Neural cell (in vitro differentiated cells): Measurements from ENCODE around the gene SH3BGR. TPM values are rescaled to one million over a fixed set of nuclear protein-coding genes. Genes with fewer than 3 reads are reported as not detected.

Experiments used
- H2AFZ ChIP-seq: fragments of 200-600, 300-800 bp; sonication (generic), shearing (Covaris generic); 2 replicates; pipeline ENCODE4 v1.6.0; 2014; ENCODE audit warnings: low read depth, mild to moderate bottlenecking, antibody characterized with exemption, low read length, moderate library complexity
- H3F3A ChIP-seq: fragments of 200-600 bp; shearing (Covaris generic); 2 replicates; pipeline ENCODE4 v1.6.1; 2016; ENCODE audit warnings: mild to moderate bottlenecking, moderate library complexity, mixed read lengths, antibody characterized with exemption, low read length; ENCODE audit not compliant: insufficient read depth, poor library complexity, severe bottlenecking
- H3K27ac ChIP-seq: fragments of 200-600, 300-800 bp; sonication (generic), shearing (Covaris generic); 2 replicates; pipeline ENCODE4 v1.5.1; 2014; ENCODE audit warnings: mild to moderate bottlenecking, low read length, moderate library complexity
- H3K27me3 ChIP-seq: fragments of 300-800, 200-600 bp; sonication (generic), shearing (Covaris generic); 2 replicates; pipeline ENCODE4 v1.6.0; 2014; ENCODE audit warnings: mild to moderate bottlenecking, low read depth, low read length, moderate library complexity; ENCODE audit not compliant: insufficient read depth
- H3K36me3 ChIP-seq: fragments of 300-800, 200-600 bp; sonication (generic), shearing (Covaris generic); 2 replicates; pipeline ENCODE4 v1.5.1; 2014; ENCODE audit warnings: mild to moderate bottlenecking, antibody characterized with exemption, low read length, moderate library complexity; ENCODE audit not compliant: insufficient read depth
- H3K4me2 ChIP-seq: fragments of 300-800, 200-600 bp; sonication (generic), shearing (Covaris generic); 2 replicates; pipeline ENCODE4 v1.6.0; 2014; ENCODE audit warnings: mild to moderate bottlenecking, low read length
- H3K4me3 ChIP-seq: fragments of 300-800, 200-600 bp; sonication (generic), shearing (Covaris generic); 2 replicates; pipeline ENCODE4 v1.5.1; 2014; ENCODE audit warnings: mild to moderate bottlenecking, low read length, moderate library complexity
- H3K79me2 ChIP-seq: fragments of 200-600 bp; shearing (Covaris generic); replicated peaks from 2 replicates; pipeline ENCODE4 v1.6.0; 2014; ENCODE audit warnings: mild to moderate bottlenecking, low read length, moderate library complexity; ENCODE audit not compliant: insufficient read depth
- H3K9ac ChIP-seq: fragments of 300-800, 200-600 bp; sonication (generic), shearing (Covaris generic); 2 replicates; pipeline ENCODE4 v1.6.1; 2016; ENCODE audit warnings: mild to moderate bottlenecking, low read length, mixed read lengths
- H3K9me2 ChIP-seq: fragments of 200-600 bp; shearing (Covaris generic); 2 replicates; pipeline ENCODE4 v1.6.1; 2016; ENCODE audit warnings: mild to moderate bottlenecking, low read length, mixed read lengths; ENCODE audit not compliant: insufficient read depth
- H3K9me3 ChIP-seq: fragments of 200-600, 300-800 bp; sonication (generic), shearing (Covaris generic); 2 replicates; pipeline ENCODE4 v1.6.1; 2016; ENCODE audit warnings: mild to moderate bottlenecking, mixed run types, low read length, moderate library complexity, mixed read lengths
- H4K20me1 ChIP-seq: fragments of 200-600 bp; shearing (Covaris generic); 2 replicates; pipeline ENCODE4 v1.6.1; 2016; ENCODE audit warnings: mild to moderate bottlenecking, mixed run types; ENCODE audit not compliant: insufficient read depth
- EP300 ChIP-seq: fragments of 450-650 bp; conservative IDR thresholded peaks from 2 replicates; pipeline ENCODE4 v1.6.1; 2014; ENCODE audit warnings: antibody characterized with exemption, mild to moderate bottlenecking, moderate library complexity; ENCODE audit not compliant: poor library complexity, severe bottlenecking
- EZH2 ChIP-seq: fragments of 200-600, 300-800 bp; shearing (Covaris generic), sonication (generic); IDR thresholded peaks from 2 replicates; pipeline ENCODE4 v1.6.1; 2014; ENCODE audit warnings: antibody characterized with exemption, low read length, borderline replicate concordance, mild to moderate bottlenecking; ENCODE audit not compliant: insufficient read depth, poor library complexity, severe bottlenecking
- MXI1 ChIP-seq: fragments of 450-650 bp; conservative IDR thresholded peaks from 2 replicates; pipeline ENCODE4 v1.6.1; 2014; ENCODE audit warnings: antibody characterized with exemption, mild to moderate bottlenecking; ENCODE audit not compliant: poor library complexity, severe bottlenecking
- POLR2AphosphoS5 ChIP-seq: IDR thresholded peaks from 2 replicates; pipeline ENCODE4 v1.6.1; 2012
- RAD21 ChIP-seq: fragments of 450-650 bp; conservative IDR thresholded peaks from 2 replicates; pipeline ENCODE4 v1.6.1; 2014; ENCODE audit warnings: antibody characterized with exemption, mild to moderate bottlenecking, moderate library complexity
- SMC3 ChIP-seq: fragments of 450-650 bp; conservative IDR thresholded peaks from 2 replicates; pipeline ENCODE4 v1.6.1; 2014; ENCODE audit warnings: antibody characterized with exemption, mild to moderate bottlenecking, moderate library complexity; ENCODE audit not compliant: poor library complexity
- TAF1 ChIP-seq: IDR thresholded peaks from 2 replicates; pipeline ENCODE4 v1.6.1; 2012; ENCODE audit warnings: low read depth
- polyA plus RNA-seq: library from polyadenylated mRNA; depleted of rRNA; stranded (reverse); fragments of >200 nt; gene quantifications from 2 replicates; pipeline ENCODE4 v1.2.3, GENCODE V29; 2014
- TF ChIP-seq, protein P1 (sequence below): fragments of 450-650 bp; IDR thresholded peaks from 2 replicates; pipeline ENCODE4 v1.5.1; 2014; ENCODE audit warnings: antibody characterized with exemption, mild to moderate bottlenecking, moderate library complexity; ENCODE audit not compliant: poor library complexity, severe bottlenecking
- TF ChIP-seq, protein P2 (sequence below): IDR thresholded peaks from 2 replicates; pipeline ENCODE4 v1.6.1; 2012; ENCODE audit warnings: borderline replicate concordance

The SH3BGR gene
- polyA plus RNA-seq, 1 donor from 2014 or later = 13.8 TPM

DNA sequence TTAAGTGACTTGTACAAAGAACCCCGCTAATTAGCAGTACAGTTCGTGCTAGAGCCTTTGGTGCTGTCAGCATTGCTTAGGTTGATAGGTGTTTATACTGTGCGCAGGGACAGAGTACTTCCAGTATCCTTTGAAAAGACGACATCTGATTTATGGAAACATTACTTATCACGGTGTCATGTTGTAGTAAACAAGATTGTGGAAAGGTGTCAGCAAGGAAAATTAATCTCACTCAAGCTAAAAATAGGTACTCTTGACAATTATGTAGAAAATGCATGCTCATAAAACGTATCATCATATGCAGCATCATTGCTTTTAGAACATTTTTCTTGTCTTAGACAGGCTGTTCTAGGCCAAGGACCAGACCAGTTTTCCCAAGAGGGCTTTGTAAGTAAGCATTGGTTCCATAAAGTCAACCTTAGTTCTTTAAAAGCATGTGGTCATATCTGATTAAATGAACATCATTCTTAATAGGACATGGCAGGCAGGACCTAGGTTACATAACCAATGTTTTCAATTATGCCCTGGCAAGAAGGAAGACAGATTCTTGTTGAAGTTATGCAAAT, 33.0 kb downstream of the SH3BGR start:
- H2AFZ ChIP-seq = no peak overlapping the region
- no peaks in the 10 kb centered on the region for H4K20me1 ChIP-seq
- no peaks in the 10 kb centered on the region for H3K27me3 ChIP-seq
- H3K9ac ChIP-seq = no peak overlapping the region
- no peak overlapping the region for H3K4me2 ChIP-seq
- no peaks in the 10 kb centered on the region for H3K36me3 ChIP-seq
- H3K79me2 ChIP-seq = no peaks in the 10 kb centered on the region
- no peaks in the 10 kb centered on the region for H3K9me2 ChIP-seq
- no peak overlapping the region for H3K27ac ChIP-seq
- H3F3A ChIP-seq = no peaks in the 10 kb centered on the region
- no peaks in the 10 kb centered on the region for H3K9me3 ChIP-seq
- TF ChIP-seq POLR2AphosphoS5 (peak; percentile 18), EP300 (no peak)
- H3K4me3 ChIP-seq = no peak overlapping the region

DNA sequence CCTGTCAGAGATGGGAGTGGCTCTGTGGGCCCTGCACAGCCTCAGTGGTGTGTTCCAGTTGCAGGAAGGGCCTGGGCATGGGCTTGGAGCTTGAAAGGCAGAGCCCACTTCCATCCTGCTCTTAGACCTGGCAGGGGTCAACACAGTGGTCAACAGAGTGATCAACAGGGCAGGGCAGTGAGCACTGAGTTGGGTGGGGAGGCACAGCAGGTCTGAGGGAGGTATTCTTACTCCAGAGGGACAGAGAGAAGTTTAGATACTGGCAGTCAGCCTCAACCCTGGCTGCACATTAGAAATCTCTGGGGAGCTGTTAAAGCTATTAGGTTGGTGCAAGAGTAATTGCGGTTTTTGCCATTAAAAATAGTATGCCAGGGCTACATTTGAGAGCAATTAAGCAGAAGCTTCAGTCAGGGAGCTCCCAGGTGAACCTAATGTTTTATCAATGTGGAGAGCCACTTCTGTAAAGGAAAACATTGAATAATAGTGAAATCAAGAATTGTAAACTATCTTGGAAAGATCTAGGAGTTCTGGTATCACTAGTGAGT, 37.7 kb downstream of the SH3BGR start:
- no peak overlapping the region for H3K9ac ChIP-seq
- no peak overlapping the region for H3K27ac ChIP-seq
- H3K9me2 ChIP-seq = no peaks in the 10 kb centered on the region
- H3K27me3 ChIP-seq = no peaks in the 10 kb centered on the region
- H3K79me2 ChIP-seq = no peaks in the 10 kb centered on the region
- H3K36me3 ChIP-seq = no peaks in the 10 kb centered on the region
- no peak overlapping the region for H2AFZ ChIP-seq
- no peak overlapping the region for H3K4me3 ChIP-seq
- TF ChIP-seq, protein P1, sequence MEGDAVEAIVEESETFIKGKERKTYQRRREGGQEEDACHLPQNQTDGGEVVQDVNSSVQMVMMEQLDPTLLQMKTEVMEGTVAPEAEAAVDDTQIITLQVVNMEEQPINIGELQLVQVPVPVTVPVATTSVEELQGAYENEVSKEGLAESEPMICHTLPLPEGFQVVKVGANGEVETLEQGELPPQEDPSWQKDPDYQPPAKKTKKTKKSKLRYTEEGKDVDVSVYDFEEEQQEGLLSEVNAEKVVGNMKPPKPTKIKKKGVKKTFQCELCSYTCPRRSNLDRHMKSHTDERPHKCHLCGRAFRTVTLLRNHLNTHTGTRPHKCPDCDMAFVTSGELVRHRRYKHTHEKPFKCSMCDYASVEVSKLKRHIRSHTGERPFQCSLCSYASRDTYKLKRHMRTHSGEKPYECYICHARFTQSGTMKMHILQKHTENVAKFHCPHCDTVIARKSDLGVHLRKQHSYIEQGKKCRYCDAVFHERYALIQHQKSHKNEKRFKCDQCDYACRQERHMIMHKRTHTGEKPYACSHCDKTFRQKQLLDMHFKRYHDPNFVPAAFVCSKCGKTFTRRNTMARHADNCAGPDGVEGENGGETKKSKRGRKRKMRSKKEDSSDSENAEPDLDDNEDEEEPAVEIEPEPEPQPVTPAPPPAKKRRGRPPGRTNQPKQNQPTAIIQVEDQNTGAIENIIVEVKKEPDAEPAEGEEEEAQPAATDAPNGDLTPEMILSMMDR = no peak
- TF ChIP-seq POLR2AphosphoS5 = no peak
- TF ChIP-seq RAD21 = no peak
- TF ChIP-seq EP300 = no peak
- TF ChIP-seq TAF1 = no peak
- no peak for TF ChIP-seq SMC3
- no peak for TF ChIP-seq EZH2
- TF ChIP-seq MXI1 = no peak
- TF ChIP-seq, protein P2, sequence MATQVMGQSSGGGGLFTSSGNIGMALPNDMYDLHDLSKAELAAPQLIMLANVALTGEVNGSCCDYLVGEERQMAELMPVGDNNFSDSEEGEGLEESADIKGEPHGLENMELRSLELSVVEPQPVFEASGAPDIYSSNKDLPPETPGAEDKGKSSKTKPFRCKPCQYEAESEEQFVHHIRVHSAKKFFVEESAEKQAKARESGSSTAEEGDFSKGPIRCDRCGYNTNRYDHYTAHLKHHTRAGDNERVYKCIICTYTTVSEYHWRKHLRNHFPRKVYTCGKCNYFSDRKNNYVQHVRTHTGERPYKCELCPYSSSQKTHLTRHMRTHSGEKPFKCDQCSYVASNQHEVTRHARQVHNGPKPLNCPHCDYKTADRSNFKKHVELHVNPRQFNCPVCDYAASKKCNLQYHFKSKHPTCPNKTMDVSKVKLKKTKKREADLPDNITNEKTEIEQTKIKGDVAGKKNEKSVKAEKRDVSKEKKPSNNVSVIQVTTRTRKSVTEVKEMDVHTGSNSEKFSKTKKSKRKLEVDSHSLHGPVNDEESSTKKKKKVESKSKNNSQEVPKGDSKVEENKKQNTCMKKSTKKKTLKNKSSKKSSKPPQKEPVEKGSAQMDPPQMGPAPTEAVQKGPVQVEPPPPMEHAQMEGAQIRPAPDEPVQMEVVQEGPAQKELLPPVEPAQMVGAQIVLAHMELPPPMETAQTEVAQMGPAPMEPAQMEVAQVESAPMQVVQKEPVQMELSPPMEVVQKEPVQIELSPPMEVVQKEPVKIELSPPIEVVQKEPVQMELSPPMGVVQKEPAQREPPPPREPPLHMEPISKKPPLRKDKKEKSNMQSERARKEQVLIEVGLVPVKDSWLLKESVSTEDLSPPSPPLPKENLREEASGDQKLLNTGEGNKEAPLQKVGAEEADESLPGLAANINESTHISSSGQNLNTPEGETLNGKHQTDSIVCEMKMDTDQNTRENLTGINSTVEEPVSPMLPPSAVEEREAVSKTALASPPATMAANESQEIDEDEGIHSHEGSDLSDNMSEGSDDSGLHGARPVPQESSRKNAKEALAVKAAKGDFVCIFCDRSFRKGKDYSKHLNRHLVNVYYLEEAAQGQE = no peak
- H3K9me3 ChIP-seq = no peaks in the 10 kb centered on the region
- H4K20me1 ChIP-seq = no peaks in the 10 kb centered on the region
- H3K4me2 ChIP-seq = no peak overlapping the region
- no peaks in the 10 kb centered on the region for H3F3A ChIP-seq

DNA sequence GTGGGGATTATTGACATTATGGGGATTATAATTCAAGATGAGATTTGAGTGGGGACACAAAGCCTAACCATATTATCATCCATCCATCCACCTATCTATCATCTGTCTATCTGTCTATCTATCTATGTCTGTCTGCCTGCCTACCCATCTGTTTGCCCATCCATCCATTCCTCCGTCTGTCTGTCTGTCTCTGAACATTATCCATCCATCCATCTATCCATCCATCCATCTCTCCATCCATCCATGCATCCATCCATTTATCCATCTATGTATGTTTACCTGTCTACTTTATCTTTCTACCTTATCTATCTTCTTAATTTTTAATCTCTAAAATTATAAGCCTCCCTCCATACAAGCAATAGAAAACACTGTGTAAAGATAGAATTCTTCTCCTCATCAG, 47.4 kb downstream of the SH3BGR start:
- Histone ChIP-seq H3K9ac (no peak overlapping the region), H3K79me2 (no peaks in the 10 kb centered on the region), H3K4me3 (no peak overlapping the region), H3K4me2 (no peak overlapping the region), H3K9me3 (no peaks in the 10 kb centered on the region), H3K36me3 (no peaks in the 10 kb centered on the region), H3K9me2 (no peaks in the 10 kb centered on the region), H2AFZ (no peak overlapping the region), H3F3A (no peaks in the 10 kb centered on the region), H3K27ac (no peak overlapping the region), H4K20me1 (no peaks in the 10 kb centered on the region), H3K27me3 (no peaks in the 10 kb centered on the region)
- TF ChIP-seq EP300 (no peak), RAD21 (no peak), POLR2AphosphoS5 (no peak)
